Adipocyte (in vitro differentiated cells): ENCODE measurements around the gene FADS1.
A peak's percentile ranks its signal among the peaks of the same experiment; 100 is the strongest.

Experiments
- DNase-seq: peaks from one replicate; pipeline ENCODE4 v3.0.0-alpha.2; 2015; ENCODE audit warnings: low read depth
- H3K27me3 ChIP-seq: replicated peaks from 2 replicates; pipeline ENCODE4 v1.7.0; 2013; ENCODE audit warnings: mild to moderate bottlenecking, low read length, moderate library complexity; ENCODE audit not compliant: control insufficient read depth, insufficient read depth
- H3K36me3 ChIP-seq: 2 replicates; pipeline ENCODE4 v1.7.0; 2013; ENCODE audit warnings: low read length, mild to moderate bottlenecking, moderate library complexity; ENCODE audit not compliant: control insufficient read depth, insufficient read depth, severe bottlenecking
- H3K4me1 ChIP-seq: 2 replicates; pipeline ENCODE4 v1.7.0; 2013; ENCODE audit warnings: mild to moderate bottlenecking, low read length, moderate library complexity; ENCODE audit not compliant: control insufficient read depth, insufficient read depth
- H3K4me3 ChIP-seq: 2 replicates; pipeline ENCODE4 v1.7.0; 2013; ENCODE audit warnings: mild to moderate bottlenecking, low read length, moderate library complexity
- H3K9ac ChIP-seq: 2 replicates; pipeline ENCODE4 v1.7.0; 2013; ENCODE audit warnings: mild to moderate bottlenecking, low read length, moderate library complexity
- H3K9me3 ChIP-seq: 2 replicates; pipeline ENCODE4 v1.7.0; 2013; ENCODE audit warnings: mild to moderate bottlenecking, low read length, moderate library complexity; ENCODE audit not compliant: control insufficient read depth

Gene FADS1

GRCh38 chr11:61815790-61816735, 740 bp downstream of the FADS1 start:
- Histone ChIP-seq H3K4me3 (peak overlapping the region; percentile 97), H3K9ac (peak overlapping the region; percentile 99), H3K4me1 (peaks cover 38% of the 10 kb centered on the region)

GRCh38 chr11:61814958-61815789, 1.6 kb downstream of the FADS1 start:
- no peaks in the 10 kb centered on the region for H3K9me3 ChIP-seq
- DNase-seq, result peak; percentile 98
- peaks cover 29% of the 10 kb centered on the region for H3K4me1 ChIP-seq
- peak overlapping the region; percentile 99 for H3K9ac ChIP-seq
- H3K27me3 ChIP-seq, result no peaks in the 10 kb centered on the region
- peaks cover 38% of the 10 kb centered on the region for H3K36me3 ChIP-seq
- peak overlapping the region; percentile 97 for H3K4me3 ChIP-seq

More at GRCh38 chr11:61815790-61816735, 740 bp downstream of the FADS1 start:
- DNase-seq, result peak; percentile 74
- Histone ChIP-seq H3K9me3 (no peaks in the 10 kb centered on the region), H3K27me3 (no peaks in the 10 kb centered on the region), H3K36me3 (peaks cover 29% of the 10 kb centered on the region)

GRCh38 chr11:61814247-61814957, 2.4 kb downstream of the FADS1 start:
- Histone ChIP-seq H3K4me1 (peaks cover 25% of the 10 kb centered on the region), H3K9ac (peak overlapping the region; percentile 99), H3K4me3 (peak overlapping the region; percentile 97), H3K27me3 (no peaks in the 10 kb centered on the region), H3K36me3 (peaks cover 45% of the 10 kb centered on the region), H3K9me3 (no peaks in the 10 kb centered on the region)
- DNase-seq, result peak; percentile 26

GRCh38 chr11:61812736-61813411, 3.9 kb downstream of the FADS1 start:
- H3K4me1 ChIP-seq, result peaks cover 18% of the 10 kb centered on the region
- no peak for DNase-seq
- no peaks in the 10 kb centered on the region for H3K27me3 ChIP-seq
- no peak overlapping the region for H3K4me3 ChIP-seq
- H3K9ac ChIP-seq, result no peak overlapping the region
- H3K9me3 ChIP-seq, result no peaks in the 10 kb centered on the region
- peaks cover 61% of the 10 kb centered on the region for H3K36me3 ChIP-seq

DNA sequence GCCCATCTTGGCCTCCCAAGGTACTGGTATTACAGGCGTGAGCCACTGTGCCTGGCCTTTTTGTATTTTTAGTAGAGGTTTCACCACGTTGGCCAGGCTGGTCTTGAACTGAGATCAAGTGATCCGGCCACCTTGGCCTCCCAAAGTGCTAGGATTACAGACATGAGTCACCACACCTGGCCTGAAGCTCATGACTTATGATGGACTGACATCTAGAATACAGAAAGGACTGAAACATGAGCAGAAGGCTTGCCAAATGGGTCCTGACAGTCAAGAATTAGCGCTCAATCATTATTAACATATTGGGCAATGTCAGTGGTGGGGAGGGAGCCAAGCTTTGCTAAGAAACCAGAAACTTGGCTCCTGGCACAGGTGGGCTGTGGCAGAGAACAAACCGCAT, 5.0 kb downstream of the FADS1 start:
- Histone ChIP-seq H3K27me3 (no peaks in the 10 kb centered on the region), H3K4me3 (no peak overlapping the region), H3K9ac (no peak overlapping the region), H3K9me3 (no peaks in the 10 kb centered on the region), H3K36me3 (peaks cover 71% of the 10 kb centered on the region), H3K4me1 (peaks cover 10% of the 10 kb centered on the region)
- DNase-seq, result no peak

- Histone ChIP-seq H3K36me3 (peaks cover 80% of the 10 kb centered on the region), H3K9ac (no peak overlapping the region), H3K4me1 (peaks cover 6% of the 10 kb centered on the region), H3K27me3 (no peaks in the 10 kb centered on the region), H3K9me3 (no peaks in the 10 kb centered on the region), H3K4me3 (no peak overlapping the region)
- no peak for DNase-seq
Observed at GRCh38 chr11:61810671-61811175, 6.1 kb downstream of the FADS1 start.

- H3K9me3 ChIP-seq, result no peaks in the 10 kb centered on the region
- H3K4me3 ChIP-seq, result no peak overlapping the region
- no peak overlapping the region for H3K9ac ChIP-seq
- peaks cover 98% of the 10 kb centered on the region for H3K36me3 ChIP-seq
- no peaks in the 10 kb centered on the region for H3K27me3 ChIP-seq
- H3K4me1 ChIP-seq, result peaks cover 4% of the 10 kb centered on the region
- DNase-seq, result no peak
Observed at GRCh38 chr11:61806785-61807184, 10.0 kb downstream of the FADS1 start.

DNA sequence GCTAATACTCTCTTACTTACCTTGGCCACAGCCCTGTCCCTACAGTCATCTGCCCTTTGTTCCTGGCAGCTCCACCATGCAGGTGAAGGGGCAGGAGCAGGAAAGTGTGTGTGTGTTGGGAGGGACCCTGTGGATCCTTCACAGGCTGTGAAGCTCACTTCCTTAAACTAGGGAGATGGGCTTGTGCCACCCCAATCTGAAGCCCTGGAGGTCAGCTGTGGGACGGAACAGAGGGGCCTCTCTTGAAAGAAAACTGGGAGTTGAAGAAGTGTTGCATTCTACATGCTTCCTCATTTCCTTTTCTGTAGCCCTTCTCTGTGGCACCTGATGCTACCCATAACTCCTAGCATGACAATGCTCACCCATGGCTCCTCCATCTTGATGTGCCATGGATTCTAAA, 11.7 kb downstream of the FADS1 start:
- no peak for DNase-seq
- peaks cover 98% of the 10 kb centered on the region for H3K36me3 ChIP-seq

DNA sequence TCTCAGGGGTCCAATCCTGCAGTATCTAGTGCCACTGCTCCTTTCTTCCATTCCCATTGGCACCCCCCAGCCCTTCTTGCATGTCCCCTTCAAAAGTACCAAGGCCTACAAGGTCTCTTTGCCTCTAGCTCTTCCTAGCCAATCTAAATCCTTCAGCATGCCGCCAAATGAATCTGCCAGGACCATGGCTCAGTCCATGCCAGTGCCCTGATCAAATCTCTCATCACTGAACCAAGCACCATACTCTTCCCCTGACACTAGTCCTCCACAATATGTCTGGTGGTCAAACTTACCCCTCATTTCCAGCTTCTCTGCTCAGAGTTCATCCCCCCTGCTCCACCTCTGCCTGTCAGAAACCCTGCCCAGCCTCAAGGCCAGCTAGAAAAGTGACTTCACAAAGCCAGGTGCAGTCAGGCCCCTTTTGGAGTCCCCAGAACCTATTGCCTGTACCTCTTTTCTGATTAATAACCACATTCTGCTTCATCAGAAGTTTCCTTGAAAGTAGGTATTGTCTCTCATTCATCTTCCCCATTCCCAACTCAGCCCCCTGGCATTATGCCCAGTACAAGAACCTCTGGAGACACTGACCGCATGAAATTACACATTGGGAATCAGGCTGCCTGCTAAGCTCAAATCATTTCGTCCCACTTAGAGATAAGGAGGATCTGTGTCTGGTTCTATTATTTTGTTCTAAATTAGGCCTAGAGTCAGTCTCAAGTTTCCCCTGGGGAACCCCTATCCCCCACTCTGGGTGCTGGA, 12.7 kb downstream of the FADS1 start:
- no peak for DNase-seq
- peaks cover 98% of the 10 kb centered on the region for H3K36me3 ChIP-seq
- H3K27me3 ChIP-seq, result no peaks in the 10 kb centered on the region

More for the DNA sequence above, 11.7 kb downstream of the FADS1 start:
- Histone ChIP-seq H3K9me3 (no peaks in the 10 kb centered on the region), H3K9ac (peak overlapping the region; percentile 38), H3K4me3 (no peak overlapping the region), H3K27me3 (no peaks in the 10 kb centered on the region), H3K4me1 (peaks cover 4% of the 10 kb centered on the region)

GRCh38 chr11:61802605-61803004, 14.2 kb downstream of the FADS1 start:
- DNase-seq, result no peak
- H3K27me3 ChIP-seq, result no peaks in the 10 kb centered on the region
- no peak overlapping the region for H3K9ac ChIP-seq
- H3K9me3 ChIP-seq, result no peaks in the 10 kb centered on the region
- H3K4me3 ChIP-seq, result no peak overlapping the region
- H3K4me1 ChIP-seq, result peaks cover 4% of the 10 kb centered on the region
- H3K36me3 ChIP-seq, result peaks cover 83% of the 10 kb centered on the region

More for the DNA sequence above, 12.7 kb downstream of the FADS1 start:
- peaks cover 4% of the 10 kb centered on the region for H3K4me1 ChIP-seq
- no peaks in the 10 kb centered on the region for H3K9me3 ChIP-seq
- H3K9ac ChIP-seq, result peak overlapping the region; percentile 38
- no peak overlapping the region for H3K4me3 ChIP-seq
